Islet precursor cell (in vitro differentiated cells): Measurements from ENCODE around the gene CDK18.
A peak's percentile ranks its signal among the peaks of the same experiment; 100 is the strongest.

Source experiments
- DNase-seq: peaks from one replicate; pipeline ENCODE4 v3.0.0-alpha.2; 2018

Gene CDK18

GRCh38 chr1:205524794-205525101, 20.3 kb downstream of the CDK18 start:
- DNase-seq: no peak

- DNase-seq: no peak
Measured at GRCh38 chr1:205525495-205526285, 21.2 kb downstream of the CDK18 start.

- DNase-seq: no peak
Measured at GRCh38 chr1:205526431-205526830, 22.0 kb downstream of the CDK18 start.

- DNase-seq: no peak
Measured at GRCh38 chr1:205527931-205528330, 23.5 kb downstream of the CDK18 start.

- DNase-seq: no peak
Measured at GRCh38 chr1:205528446-205528886, 24.0 kb downstream of the CDK18 start.

GRCh38 chr1:205528887-205529825, 24.7 kb downstream of the CDK18 start:
- DNase-seq: peak; percentile 85

- DNase-seq: no peak
Measured at GRCh38 chr1:205530116-205530515, 25.6 kb downstream of the CDK18 start.

- no peak for DNase-seq
Measured at GRCh38 chr1:205531191-205532025, 26.9 kb downstream of the CDK18 start.

- no peak for DNase-seq
Measured at GRCh38 chr1:205532026-205532898, 27.8 kb downstream of the CDK18 start.

GRCh38 chr1:205532996-205533735, 28.7 kb downstream of the CDK18 start:
- no peak for DNase-seq

- DNase-seq: peak; percentile 52
Measured at GRCh38 chr1:205533748-205534443, 29.4 kb downstream of the CDK18 start.

GRCh38 chr1:205534444-205534985, 30.0 kb downstream of the CDK18 start:
- DNase-seq: peak; percentile 47

- DNase-seq: peak; percentile 46
Measured at GRCh38 chr1:205535096-205535495, 30.6 kb downstream of the CDK18 start.

- peak; percentile 47 for DNase-seq
Measured at GRCh38 chr1:205535866-205536758, 31.6 kb downstream of the CDK18 start.

- peak; percentile 37 for DNase-seq
Measured at GRCh38 chr1:205536759-205537361, 32.4 kb downstream of the CDK18 start.

GRCh38 chr1:205537386-205538018, 33.0 kb downstream of the CDK18 start:
- DNase-seq: no peak

GRCh38 chr1:205538235-205538840, 33.9 kb downstream of the CDK18 start:
- peak; percentile 58 for DNase-seq
